GM19193 (cell line): ENCODE measurements around the gene PTPN13.

Experiments
- POLR2A ChIP-seq: IDR thresholded peaks from 4 replicates; pipeline ENCODE4 v1.6.1; 2011; ENCODE audit not compliant: insufficient read depth, insufficient read length; ENCODE audit errors: extremely low read depth

The PTPN13 gene, protein sequence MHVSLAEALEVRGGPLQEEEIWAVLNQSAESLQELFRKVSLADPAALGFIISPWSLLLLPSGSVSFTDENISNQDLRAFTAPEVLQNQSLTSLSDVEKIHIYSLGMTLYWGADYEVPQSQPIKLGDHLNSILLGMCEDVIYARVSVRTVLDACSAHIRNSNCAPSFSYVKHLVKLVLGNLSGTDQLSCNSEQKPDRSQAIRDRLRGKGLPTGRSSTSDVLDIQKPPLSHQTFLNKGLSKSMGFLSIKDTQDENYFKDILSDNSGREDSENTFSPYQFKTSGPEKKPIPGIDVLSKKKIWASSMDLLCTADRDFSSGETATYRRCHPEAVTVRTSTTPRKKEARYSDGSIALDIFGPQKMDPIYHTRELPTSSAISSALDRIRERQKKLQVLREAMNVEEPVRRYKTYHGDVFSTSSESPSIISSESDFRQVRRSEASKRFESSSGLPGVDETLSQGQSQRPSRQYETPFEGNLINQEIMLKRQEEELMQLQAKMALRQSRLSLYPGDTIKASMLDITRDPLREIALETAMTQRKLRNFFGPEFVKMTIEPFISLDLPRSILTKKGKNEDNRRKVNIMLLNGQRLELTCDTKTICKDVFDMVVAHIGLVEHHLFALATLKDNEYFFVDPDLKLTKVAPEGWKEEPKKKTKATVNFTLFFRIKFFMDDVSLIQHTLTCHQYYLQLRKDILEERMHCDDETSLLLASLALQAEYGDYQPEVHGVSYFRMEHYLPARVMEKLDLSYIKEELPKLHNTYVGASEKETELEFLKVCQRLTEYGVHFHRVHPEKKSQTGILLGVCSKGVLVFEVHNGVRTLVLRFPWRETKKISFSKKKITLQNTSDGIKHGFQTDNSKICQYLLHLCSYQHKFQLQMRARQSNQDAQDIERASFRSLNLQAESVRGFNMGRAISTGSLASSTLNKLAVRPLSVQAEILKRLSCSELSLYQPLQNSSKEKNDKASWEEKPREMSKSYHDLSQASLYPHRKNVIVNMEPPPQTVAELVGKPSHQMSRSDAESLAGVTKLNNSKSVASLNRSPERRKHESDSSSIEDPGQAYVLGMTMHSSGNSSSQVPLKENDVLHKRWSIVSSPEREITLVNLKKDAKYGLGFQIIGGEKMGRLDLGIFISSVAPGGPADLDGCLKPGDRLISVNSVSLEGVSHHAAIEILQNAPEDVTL (N-terminal part only)

DNA sequence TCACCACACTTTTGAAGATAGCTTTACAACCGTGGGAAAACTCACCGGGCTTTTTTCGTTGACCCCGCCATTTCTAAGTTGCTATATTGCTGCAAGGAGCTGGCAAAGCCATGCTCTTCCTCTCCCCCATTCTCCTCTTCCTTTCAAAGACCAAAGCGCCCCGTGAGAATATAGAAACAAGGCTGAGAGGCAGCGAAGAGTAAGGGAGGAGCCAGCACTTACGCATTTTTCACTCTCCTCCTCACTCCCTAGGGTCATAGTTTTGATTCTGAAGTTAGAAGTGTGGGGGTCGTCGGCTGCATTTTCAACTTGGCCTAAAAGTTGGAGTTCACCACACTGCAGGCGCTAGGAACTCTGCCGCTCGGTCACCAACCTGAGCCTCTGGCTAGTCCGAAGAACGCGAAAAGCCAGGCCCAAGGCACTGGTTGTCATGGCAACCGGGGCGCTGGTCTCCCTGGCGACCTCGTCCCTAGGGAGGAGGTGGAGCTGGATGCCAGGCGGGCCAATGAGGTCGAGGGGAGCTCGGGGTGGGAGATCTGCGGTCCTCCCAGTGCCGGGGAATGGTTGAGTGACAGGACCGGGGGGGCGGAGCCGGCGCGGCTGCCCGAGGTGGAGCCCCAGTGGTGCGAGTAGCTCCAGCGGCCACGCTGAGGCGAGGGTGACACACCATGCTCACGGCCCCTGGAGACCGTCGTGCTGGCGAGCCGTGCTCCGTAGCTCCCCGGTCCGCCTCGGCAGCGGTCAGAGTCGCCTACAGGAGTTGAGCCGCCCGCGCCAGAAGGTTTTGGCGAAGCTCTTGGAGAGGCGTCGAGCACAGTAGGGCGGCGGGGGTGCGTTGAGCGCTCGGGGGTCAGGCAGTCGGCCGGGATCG is at the start of gene PTPN13:
Gene PTPN13 (plus strand): TSS at position 628 of the 871 bp plus-strand sequence. CDS start 40,942 bp downstream, outside the sequence.
- TF ChIP-seq POLR2A, result no peak

DNA sequence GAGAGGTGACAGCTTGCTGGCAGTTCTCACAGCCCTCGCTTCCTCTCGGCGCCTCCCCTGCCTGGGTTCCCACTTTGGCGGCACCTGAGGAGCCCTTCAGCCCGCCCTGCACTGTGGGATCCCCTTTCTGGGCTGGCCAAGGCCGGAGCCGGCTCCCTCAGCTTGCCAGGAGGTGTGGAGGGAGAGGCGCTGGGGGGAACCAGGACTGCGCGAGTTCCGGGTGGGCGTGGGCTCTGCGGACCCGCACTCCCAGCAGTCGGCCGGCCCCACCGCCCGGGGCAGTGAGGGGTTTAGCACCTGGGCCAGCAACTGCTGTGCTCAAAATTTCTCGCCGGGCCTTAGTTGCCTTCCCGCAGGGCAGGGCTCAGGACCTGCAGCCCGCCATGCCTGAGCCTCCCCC is 47.0 kb upstream of the PTPN13 start:
- TF ChIP-seq POLR2A, result no peak

DNA sequence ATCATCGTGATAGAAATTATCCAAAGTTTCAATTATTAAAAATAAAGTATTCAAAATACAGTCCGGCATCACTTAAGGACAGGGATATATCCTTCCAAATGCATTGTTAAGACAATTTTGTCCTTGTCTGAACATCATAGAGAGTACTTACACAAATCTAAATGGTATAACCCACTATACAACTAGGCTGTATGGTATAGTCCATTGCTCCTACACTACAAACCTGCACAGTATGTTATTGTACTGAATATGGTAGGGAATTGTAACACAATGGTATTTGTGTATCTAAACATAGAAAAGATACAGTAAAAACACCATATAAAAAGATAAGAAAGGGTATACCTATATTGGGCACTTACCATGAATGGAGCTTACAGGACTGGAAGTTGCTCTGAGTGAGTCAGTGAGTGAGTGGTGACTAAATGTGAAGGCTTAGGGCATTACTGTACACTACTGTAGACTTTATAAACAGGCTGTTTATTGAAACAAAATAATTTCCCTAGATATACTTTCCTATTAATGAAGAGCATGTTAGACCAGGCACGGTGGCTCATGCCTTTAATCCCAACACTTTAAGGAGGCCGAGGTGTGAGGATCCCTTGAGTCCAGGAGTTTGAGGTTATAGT is 44.8 kb upstream of the PTPN13 start:
- TF ChIP-seq POLR2A, result no peak

DNA sequence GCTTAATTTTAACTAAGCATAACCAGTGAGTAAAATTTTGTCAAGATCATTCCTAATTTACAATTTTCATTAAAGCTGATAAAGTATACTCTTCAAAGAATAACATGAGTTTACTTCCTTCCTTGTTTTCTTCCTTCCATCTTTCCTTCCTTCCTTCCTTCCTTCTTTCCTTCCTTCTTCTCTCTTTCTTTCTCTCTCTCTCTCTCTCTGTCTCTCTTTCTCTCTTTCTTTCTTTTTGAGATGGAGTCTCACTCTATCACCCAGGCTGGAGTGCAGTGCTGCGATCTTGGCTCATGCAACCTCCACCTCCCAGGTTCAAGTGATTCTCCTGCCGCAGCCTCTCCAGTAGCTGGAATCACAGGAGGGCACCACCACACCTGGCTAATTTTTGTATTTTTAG is 42.7 kb upstream of the PTPN13 start:
- no peak for TF ChIP-seq POLR2A

DNA sequence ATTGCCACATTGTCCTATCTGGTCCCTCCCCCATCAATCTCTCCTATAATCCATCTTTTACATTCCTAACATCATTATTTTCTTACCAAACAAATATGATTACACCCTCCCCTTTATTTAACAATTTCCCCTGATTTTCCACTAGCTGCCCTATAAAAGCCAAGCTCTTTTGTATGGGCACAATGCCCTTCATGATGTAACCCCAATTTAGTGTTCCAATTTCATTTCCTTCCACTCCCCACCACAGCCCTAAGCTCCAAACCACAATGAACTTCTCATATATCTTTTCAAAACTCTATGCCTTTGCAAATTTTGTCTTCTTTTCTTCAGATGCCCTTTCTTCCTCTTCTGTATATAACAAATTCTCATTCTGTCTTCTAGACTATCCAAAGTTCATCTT is 39.5 kb upstream of the PTPN13 start:
- TF ChIP-seq POLR2A, result no peak

DNA sequence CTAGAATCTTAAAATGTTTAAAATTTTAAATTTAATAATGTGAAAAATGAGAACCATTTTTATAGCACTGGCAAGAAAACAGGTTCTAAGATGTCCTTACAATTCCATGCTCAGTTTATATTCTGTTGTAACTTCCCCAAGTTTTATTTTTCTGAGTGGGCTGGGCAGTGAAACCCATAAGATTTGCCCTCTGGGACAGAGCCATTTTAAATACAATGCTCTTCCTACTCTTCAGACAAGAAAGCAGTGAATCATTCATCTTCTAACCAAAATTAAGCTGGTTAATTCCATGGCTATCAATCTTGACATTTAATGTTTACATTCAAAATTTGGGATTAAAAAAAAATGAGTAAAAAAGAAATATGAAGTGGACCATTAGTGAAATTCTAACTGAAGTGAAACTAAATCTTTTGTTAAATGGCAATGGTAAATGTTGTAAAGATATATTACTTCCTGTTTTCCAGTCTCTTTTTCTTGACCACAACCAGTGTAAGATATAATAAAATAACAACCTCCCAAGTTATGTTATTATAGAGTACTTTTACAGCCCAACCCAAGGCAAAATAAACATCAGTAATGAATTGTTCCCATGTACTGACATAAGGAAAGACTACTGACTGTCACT is 37.2 kb upstream of the PTPN13 start:
- TF ChIP-seq POLR2A, result no peak

DNA sequence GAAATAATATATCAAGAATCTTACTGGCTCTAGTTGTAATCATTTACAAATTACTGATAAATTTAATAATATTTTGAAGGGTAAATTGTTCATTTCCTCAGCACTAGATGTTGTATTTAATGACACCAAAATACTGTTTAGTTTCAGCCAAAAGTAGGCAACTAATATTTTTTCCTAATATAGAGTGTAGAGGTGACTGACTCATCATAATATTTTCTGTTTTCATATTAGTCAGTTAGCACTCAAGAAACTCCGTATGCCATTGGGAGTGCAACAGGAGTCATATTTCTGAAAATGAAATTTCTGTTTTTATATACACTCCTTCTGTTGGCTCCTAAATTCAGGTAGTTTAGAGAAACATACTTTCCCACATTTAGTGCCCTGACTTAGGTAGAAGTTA is 36.6 kb upstream of the PTPN13 start:
- TF ChIP-seq POLR2A, result no peak

DNA sequence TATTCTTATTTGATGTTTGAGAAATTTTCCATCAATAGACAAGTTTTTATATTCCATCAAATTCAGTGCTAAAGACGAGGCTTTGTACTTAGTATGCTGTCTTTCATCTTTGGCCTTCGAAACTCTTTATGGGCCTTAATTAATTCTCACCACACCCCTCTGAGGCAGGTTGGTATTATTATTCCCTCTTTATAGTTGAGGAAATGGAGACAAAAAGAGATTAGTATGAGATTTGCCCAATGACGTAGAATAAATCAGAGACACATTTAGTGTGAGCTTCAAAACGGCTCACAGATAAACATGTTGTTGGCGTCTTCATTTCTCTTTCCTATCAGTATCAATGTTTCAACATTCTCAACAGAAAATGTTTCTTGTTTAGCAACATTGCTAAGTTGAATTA is 35.9 kb upstream of the PTPN13 start:
- no peak for TF ChIP-seq POLR2A

DNA sequence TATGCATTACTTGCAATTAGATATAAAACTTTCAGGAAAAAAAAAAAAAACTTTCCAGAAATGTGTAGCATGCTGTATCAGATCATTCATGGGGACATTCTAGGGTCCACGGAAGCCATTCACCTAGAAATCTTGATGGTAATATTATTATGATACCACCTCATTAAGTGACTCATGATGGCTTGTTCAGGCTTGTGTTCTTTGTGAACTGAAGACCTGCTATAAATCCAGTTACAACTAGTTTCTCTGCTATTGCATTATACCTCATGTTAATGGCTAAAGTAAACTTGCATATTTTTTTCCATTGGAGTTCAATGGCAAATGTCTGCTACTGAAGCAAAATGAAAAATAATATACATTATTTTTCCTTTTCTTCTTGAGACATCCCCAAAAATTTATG is 35.3 kb upstream of the PTPN13 start:
- TF ChIP-seq POLR2A, result no peak

DNA sequence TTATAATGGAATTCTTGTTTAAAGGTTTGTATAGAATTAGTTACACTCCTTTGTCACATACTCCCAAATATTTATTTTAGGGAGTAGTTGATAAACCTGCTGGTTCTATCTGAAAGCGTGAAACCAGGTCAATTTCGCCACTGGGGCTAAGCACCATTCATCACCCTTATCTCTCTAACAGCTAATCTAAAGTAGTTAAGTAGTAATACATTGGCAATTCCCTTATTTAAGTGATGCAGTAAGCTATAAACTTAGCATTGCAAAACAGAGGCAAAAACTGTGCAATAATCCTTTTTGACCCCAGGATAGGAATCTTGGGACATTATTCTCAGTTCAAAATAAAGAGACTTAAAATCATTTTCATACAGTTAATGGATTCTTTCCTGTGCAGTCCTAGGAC is 33.7 kb upstream of the PTPN13 start:
- no peak for TF ChIP-seq POLR2A

DNA sequence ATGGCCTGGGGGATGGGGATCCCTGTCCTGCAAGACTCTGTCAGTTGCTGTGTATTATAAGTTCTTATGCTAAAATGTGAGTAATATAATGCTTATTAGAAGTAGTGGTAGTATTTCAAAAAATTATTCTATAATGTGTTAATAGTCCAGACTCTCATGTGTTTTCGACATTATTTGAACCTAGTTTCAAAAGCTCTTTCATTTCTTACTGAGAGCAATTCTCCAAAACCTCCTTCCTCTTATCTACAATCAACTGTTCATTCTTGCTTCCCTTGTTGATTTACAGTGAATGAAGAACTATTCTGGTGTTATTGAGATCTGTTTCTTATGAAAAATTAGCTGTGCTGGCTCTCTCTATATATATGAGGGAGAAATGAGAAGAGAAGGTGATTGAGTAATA is 32.9 kb upstream of the PTPN13 start:
- no peak for TF ChIP-seq POLR2A

DNA sequence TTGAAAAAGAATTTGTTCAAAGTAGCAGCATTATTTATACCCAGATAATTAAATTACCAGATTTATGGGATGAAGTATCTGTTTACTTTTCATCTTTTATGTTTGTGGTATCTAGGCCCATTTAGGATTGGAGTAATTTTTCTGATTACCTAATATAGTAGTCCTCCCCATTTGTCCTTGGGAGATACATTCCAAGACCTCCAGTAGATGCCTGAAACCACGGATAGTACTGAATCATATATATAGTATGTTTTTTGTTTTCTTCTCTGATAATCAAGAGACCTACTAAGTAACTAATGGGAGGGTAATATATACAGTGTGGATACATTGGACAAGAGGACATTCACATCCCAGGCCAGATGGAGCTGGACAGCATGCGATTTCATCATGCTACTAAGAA is 30.7 kb upstream of the PTPN13 start:
- no peak for TF ChIP-seq POLR2A

DNA sequence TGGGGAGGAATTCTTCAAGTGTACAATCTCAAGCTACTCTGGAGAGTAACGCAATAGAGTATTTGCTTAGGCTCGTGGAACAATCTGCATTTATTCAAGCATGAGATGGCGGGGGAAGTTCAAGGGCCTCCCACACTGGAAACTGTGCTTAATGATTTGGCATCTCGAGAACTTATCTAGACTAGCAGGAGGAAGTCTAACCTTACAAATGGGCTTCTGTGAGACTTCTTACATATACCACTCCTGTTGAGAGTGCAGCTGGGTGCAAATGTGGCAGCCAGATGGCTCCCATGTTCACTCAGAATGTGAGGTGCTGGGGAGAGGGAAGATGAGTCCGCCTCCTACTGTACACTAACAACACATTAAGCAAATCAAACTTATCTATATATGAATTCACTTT is 29.3 kb upstream of the PTPN13 start:
- TF ChIP-seq POLR2A, result no peak
